Stomach (tissue), 4 donors: ENCODE results near the gene CAPN9.

Source experiments
- EP300 ChIP-seq: sonication (generic); formaldehyde crosslinking; IDR thresholded peaks from one replicate; pipeline ENCODE4 v1.6.1; 2017; ENCODE audit warnings: antibody characterized with exemption
- POLR2A ChIP-seq, 4 donors: fragments of 450-650 bp; IDR thresholded peaks; one replicate each; pipeline ENCODE4 v1.6.1; 2016; ENCODE audit warnings: antibody characterized with exemption in 4 of 4, control low read depth in 2 of 4, mild to moderate bottlenecking in 1 of 4, moderate library complexity in 1 of 4
- TF ChIP-seq, protein P1 (sequence below), 7 experiments: fragments of 450-650 bp in 4 of 7; fragments of 200-600 bp in 3 of 7; sonication (generic) in 3 of 7; IDR thresholded peaks; one replicate each; pipeline ENCODE4 v1.5.1; 2016 to 2019; ENCODE audit warnings: antibody characterized with exemption in 7 of 7, control low read depth in 2 of 7, mild to moderate bottlenecking in 1 of 7

DNA sequence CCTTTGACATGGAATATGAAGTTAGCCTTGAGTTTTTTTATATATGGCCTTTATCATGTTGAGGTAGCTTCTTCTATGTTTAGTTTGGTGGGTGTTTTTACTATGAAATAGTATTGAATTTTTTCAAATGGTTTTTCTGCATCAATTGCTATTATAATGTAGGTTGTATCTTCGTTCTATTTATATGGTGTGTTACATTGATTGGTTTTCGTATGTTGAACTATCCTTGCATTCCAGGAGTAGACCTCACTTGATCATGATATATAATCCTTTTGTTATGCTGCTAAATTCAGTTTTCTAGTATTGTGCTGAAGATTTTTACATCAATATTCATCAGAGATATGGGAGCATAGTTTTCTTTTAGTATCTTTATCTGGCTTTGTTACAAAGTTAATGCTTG is 65.4 kb downstream of the CAPN9 start:
- TF ChIP-seq, protein P1, sequence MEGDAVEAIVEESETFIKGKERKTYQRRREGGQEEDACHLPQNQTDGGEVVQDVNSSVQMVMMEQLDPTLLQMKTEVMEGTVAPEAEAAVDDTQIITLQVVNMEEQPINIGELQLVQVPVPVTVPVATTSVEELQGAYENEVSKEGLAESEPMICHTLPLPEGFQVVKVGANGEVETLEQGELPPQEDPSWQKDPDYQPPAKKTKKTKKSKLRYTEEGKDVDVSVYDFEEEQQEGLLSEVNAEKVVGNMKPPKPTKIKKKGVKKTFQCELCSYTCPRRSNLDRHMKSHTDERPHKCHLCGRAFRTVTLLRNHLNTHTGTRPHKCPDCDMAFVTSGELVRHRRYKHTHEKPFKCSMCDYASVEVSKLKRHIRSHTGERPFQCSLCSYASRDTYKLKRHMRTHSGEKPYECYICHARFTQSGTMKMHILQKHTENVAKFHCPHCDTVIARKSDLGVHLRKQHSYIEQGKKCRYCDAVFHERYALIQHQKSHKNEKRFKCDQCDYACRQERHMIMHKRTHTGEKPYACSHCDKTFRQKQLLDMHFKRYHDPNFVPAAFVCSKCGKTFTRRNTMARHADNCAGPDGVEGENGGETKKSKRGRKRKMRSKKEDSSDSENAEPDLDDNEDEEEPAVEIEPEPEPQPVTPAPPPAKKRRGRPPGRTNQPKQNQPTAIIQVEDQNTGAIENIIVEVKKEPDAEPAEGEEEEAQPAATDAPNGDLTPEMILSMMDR (IDR thresholded peaks at IDR 0.05): no peak
- TF ChIP-seq EP300: no peak
- TF ChIP-seq POLR2A (IDR thresholded peaks at IDR 0.05): no peak
